ENCODE results near the gene ELF3.
"Not testable (repeated sequence)": the region's sequence is repeated elsewhere in the genome, so short reads cannot be mapped to it uniquely, and the experiment has no call there.

The ELF3 gene

DNA sequence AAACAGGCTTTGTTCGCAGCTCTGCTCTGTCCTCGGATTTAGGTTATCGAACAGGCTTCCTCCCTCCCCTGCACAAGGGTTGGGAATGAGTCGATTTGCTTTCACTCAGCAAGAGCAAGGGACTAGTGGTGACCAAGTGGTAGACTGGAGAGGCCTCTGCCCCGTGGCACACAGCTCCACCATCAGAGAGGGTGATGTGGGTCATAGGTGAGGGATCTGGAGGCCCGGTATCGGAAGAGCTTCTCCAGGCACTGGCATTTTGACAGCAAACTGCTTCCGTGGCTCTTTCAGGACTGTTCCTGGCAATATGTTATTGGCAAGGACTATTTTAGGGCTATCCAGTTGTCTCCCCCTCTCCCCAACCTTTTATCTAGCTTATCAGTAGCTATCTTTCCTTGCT is 3.1 kb upstream of the ELF3 start:
- no peak overlapping the region for H3K4me3 ChIP-seq
- peak overlapping the region in 6 of 21 experiments; percentile 9 to 55 (median 30) for H3K27ac ChIP-seq

GRCh38 chr1:202007805-202008489 is 2.4 kb upstream of the ELF3 start:
- Histone ChIP-seq H3K27ac (peak overlapping the region in 6 of 21 experiments; percentile 9 to 55 (median 30)), H3K4me3 (no peak overlapping the region)

DNA sequence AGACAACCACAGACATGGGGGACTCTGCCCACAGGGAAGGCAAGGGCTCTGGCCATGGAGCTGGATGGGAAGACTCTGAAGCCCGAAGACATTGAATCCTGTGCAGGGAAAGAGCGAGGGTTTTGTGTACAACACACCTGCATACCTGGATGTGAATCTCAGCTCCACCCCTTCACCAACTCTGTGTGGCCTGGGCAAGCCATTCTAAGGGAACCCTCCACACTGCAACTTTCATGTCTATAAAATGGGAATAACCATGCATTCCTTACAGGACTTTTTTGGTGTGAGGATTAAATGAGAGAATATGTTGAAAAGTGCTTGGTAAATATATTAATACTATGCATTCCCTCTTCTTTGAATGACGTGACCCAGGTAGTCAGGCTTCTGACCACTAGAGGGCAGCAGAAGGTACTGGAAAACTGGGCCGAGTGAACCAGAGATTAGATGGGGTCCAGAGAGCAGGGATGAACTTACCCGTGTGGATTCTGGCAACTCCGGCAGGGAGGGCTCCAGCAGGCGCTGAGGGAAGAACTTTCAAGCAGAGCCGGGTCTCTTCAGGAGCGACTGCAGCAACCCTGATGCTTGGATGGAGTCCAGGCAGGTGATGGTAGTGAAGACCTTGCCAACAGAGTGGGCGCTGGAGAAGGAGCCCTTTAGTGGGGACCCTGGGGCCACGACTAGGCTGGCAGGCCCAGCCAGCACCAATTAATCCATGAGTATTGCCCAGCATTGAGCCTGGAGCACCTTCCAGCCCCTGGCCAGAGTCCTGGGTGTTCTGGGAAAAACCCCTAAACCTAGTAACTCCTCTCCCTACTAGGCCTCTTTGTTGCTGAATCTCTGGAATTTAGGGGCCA is 834 bp upstream of the ELF3 start:
- Histone ChIP-seq H3K4me3 (no peak overlapping the region), H3K27ac (peak overlapping the region in 11 of 21 experiments; percentile 1 to 78 (median 48))

GRCh38 chr1:202011994-202012393 is 1.6 kb downstream of the ELF3 start:
- peak overlapping the region in 1 of 21 experiments; percentile 39 for H3K27ac ChIP-seq

GRCh38 chr1:202012544-202013478 is 2.4 kb downstream of the ELF3 start:
- H3K4me3 ChIP-seq: peak overlapping the region in 1 of 7 experiments; percentile 41
- H3K27ac ChIP-seq: no peak overlapping the region

More at GRCh38 chr1:202011994-202012393, 1.6 kb downstream of the ELF3 start:
- H3K4me3 ChIP-seq: peak overlapping the region in 1 of 7 experiments; percentile 41

DNA sequence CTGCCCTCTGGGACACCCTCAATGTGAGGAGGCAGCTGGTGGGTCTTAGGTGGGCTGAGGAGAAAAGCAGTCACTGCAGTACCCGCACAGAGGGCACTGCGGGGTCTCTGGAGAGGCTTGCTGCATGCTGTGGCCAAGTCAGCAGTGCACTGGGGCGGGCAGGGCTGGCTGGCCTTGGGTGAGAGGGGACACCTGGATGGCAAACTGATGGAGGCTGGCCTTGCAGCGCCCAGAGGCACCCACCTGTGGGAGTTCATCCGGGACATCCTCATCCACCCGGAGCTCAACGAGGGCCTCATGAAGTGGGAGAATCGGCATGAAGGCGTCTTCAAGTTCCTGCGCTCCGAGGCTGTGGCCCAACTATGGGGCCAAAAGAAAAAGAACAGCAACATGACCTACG is 3.2 kb downstream of the ELF3 start:
- Histone ChIP-seq H3K4me3 (peak overlapping the region in 1 of 7 experiments; percentile 41), H3K27ac (no peak overlapping the region)

DNA sequence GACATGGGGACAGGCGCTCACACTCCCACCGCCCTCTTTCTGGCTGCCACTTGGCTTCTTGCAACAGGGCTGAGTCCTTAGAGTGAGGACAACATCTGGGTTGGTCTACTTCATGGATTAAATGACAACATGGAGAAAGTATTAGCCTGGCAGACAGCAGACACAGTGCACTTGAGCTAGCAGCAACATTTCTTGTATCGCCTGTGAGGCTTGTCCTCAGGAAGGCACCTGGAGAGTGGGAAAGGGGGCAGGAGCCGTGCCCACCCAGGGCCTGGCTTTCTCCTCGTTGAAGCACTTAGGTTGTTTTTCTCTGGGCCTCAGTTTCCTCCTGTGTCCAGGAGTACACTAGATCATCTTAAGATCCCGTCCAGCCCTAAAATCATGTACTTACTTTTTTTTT is 3.7 kb downstream of the ELF3 start:
- Histone ChIP-seq H3K4me3 (peak overlapping the region in 1 of 7 experiments; percentile 41), H3K27ac (peak overlapping the region in 1 of 21 experiments; percentile 11)

DNA sequence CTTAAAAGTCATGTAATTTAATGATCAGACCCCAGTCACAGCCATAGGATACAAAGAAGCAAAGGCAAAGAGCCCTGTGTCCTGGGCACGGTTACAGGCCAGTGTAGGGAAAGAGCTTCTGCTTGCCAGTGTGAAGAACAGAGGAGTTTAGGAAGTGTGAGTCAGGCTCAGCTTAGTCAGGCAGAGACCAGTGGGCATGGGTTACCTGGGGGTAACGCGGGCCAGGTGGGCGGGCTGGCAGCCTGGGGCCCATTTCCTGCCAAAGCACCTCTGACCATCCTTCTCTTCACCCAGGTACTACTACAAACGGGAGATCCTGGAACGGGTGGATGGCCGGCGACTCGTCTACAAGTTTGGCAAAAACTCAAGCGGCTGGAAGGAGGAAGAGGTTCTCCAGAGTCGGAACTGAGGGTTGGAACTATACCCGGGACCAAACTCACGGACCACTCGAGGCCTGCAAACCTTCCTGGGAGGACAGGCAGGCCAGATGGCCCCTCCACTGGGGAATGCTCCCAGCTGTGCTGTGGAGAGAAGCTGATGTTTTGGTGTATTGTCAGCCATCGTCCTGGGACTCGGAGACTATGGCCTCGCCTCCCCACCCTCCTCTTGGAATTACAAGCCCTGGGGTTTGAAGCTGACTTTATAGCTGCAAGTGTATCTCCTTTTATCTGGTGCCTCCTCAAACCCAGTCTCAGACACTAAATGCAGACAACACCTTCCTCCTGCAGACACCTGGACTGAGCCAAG is 4.7 kb downstream of the ELF3 start:
- H3K27ac ChIP-seq: peak overlapping the region in 1 of 21 experiments; percentile 11

GRCh38 chr1:202015662-202015937 is 5.2 kb downstream of the ELF3 start:
- no peak overlapping the region for H3K27ac ChIP-seq
- no peak overlapping the region for H3K4me3 ChIP-seq

More for the DNA sequence above, 4.7 kb downstream of the ELF3 start:
- H3K4me3 ChIP-seq: peak overlapping the region in 1 of 7 experiments; percentile 2

- Histone ChIP-seq H3K4me3 (no peak overlapping the region), H3K27ac (no peak overlapping the region)
Measured at GRCh38 chr1:202016022-202016810, 5.8 kb downstream of the ELF3 start.

DNA sequence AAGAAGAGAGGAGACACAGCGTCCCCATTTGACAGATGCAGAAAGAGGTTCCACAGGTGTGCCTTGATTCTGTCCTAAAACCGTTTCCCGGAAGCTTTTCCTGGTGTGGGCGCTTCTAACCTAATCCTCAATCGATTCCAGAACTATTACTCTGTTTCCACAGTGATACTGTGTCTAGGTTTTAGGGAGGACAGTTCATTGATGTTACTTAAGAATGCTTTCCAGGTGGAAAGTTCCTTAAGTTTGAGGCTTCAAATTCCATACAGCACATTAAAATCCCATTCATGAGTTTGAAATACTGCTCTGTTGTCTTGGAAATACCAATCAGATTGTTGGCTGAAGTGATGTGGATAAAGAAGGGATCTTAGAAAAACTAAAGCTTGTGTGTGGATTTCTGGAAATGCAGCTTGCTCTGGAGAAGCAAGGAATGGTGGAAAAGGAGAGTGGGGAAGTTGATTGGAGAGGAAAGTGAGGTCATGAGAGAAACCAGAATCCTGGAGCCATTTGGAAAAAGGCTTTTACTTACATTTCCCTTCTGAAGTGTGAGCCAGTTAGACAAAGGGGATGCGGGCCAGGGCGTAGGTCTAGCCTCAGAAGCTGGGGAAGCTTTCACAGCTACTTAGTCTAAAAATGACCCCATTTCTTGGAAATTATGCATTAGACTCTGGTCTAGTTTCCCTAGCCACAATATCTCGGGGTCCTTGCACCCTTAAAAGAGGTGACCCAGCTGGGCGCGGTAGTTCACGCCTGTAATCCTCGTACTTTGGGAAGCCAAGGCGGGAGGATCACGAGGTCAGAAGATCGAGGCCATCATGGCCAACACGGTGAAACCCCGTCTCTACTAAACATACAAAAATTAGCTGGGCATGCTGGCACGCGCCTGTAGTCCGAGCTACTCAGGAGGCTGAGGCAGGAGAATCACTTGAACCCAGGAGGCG is 6.7 kb downstream of the ELF3 start:
- H3K4me3 ChIP-seq: no peak overlapping the region
- H3K27ac ChIP-seq: peak overlapping the region in 1 of 21 experiments; percentile 73

- Histone ChIP-seq H3K27ac (peak overlapping the region in 11 of 21 experiments; percentile 7 to 73 (median 50)), H3K4me3 (no peak overlapping the region)
Measured at GRCh38 chr1:202017749-202018467, 7.5 kb downstream of the ELF3 start.

- Histone ChIP-seq H3K27ac (peak overlapping the region in 11 of 21 experiments; percentile 7 to 73 (median 50)), H3K4me3 (no peak overlapping the region)
Measured at GRCh38 chr1:202018468-202019234, 8.3 kb downstream of the ELF3 start.

DNA sequence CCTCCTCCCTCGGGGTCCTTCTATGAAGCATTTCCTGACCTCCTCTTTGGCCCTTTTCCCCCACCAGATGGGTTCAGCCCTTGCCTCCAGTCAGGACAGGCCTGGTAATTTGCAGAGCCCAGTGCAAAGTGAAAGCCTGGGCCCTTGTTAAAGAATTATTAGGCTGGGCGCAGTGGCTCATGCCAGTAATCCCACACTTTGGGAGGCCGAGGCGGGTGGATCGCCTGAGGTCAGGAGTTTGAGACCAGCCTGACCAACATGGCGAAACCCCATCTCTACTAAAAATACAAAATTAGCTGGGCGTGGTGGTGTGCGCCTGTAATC is 8.8 kb downstream of the ELF3 start:
- not testable (repeated sequence) for H3K4me3 ChIP-seq

GRCh38 chr1:202023001-202023433 is 12.6 kb downstream of the ELF3 start:
- H3K27ac ChIP-seq: peak overlapping the region in 5 of 21 experiments; percentile 13 to 57 (median 20)
- no peak overlapping the region for H3K4me3 ChIP-seq

More for the DNA sequence above, 8.8 kb downstream of the ELF3 start:
- peak overlapping the region in 5 of 21 experiments; percentile 3 to 71 (median 36) for H3K27ac ChIP-seq

GRCh38 chr1:202029171-202029665 is 18.8 kb downstream of the ELF3 start:
- Histone ChIP-seq H3K4me3 (no peak overlapping the region), H3K27ac (peak overlapping the region in 1 of 21 experiments; percentile 55)

Measured in skin epidermis (tissue), 12 donors.